ENCODE results near the gene ROR2.

DNA sequence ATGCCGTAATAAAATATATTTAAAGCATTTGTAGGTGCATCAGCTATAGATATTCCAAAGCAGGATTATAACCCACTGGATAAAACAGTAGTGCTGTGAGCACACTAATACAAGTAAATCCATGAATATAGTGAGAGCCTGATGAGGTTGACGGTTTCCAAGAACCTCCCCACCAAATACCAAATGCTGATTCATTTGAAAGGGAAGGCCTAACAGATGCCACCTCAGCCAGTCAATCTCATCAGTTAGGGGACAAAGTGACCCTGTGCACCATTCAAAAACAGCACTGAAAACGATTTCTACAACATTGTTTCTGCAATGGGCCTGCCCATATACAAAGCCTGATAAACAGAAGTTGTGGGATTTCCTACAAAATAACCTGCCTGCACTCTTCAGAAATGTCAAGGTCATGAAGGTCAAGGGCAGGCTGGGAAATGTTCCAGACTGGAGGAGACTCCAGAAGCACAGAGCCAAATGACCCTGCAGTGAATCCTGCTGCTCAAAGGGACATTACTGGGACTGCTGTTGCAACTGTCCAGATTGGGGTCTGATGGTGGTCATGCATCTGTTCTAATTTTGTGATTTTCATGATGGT is 69.6 kb downstream of the ROR2 start:
- TF ChIP-seq, protein P1, sequence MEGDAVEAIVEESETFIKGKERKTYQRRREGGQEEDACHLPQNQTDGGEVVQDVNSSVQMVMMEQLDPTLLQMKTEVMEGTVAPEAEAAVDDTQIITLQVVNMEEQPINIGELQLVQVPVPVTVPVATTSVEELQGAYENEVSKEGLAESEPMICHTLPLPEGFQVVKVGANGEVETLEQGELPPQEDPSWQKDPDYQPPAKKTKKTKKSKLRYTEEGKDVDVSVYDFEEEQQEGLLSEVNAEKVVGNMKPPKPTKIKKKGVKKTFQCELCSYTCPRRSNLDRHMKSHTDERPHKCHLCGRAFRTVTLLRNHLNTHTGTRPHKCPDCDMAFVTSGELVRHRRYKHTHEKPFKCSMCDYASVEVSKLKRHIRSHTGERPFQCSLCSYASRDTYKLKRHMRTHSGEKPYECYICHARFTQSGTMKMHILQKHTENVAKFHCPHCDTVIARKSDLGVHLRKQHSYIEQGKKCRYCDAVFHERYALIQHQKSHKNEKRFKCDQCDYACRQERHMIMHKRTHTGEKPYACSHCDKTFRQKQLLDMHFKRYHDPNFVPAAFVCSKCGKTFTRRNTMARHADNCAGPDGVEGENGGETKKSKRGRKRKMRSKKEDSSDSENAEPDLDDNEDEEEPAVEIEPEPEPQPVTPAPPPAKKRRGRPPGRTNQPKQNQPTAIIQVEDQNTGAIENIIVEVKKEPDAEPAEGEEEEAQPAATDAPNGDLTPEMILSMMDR (IDR thresholded peaks at IDR 0.05 in 8 of 11, conservative IDR thresholded peaks at IDR 0.05 in 3 of 11), result no peak
- no peak for TF ChIP-seq POLR2A (IDR thresholded peaks at IDR 0.05)
- TF ChIP-seq POLR2AphosphoS5 (IDR thresholded peaks at IDR 0.05), result no peak
